ENCODE data around the gene TMEM45B. TPM values are rescaled to one million over a fixed set of nuclear protein-coding genes. Genes with fewer than 3 reads are reported as not detected.
"Not testable (repeated sequence)": the region's sequence is repeated elsewhere in the genome, so short reads cannot be mapped to it uniquely, and the experiment has no call there.

TMEM45B gene
- total RNA-seq, 1 donor from 2014 or later, result not detected

- H3K4me3 Mint-ChIP-seq (ENCODE audit: unreplicated experiment), result no peak overlapping the region
- H3K27me3 Mint-ChIP-seq (ENCODE audit: unreplicated experiment), result peaks cover 2% of the 10 kb centered on the region
- no peaks in the 10 kb centered on the region for H3K4me1 Mint-ChIP-seq (ENCODE audit: unreplicated experiment)
- TF ChIP-seq CTCF (IDR thresholded peaks at IDR 0.05; ENCODE audit: unreplicated experiment), result no peak
- H3K36me3 Mint-ChIP-seq (ENCODE audit: low read depth, unreplicated experiment), result peaks cover 4% of the 10 kb centered on the region
- DNase-seq (ENCODE audit: low spot score), result no peak
- no peak overlapping the region for H3K27ac Mint-ChIP-seq (ENCODE audit: unreplicated experiment)
- H3K9me3 Mint-ChIP-seq (ENCODE audit: unreplicated experiment), result no peaks in the 10 kb centered on the region
Measured at GRCh38 chr11:129791515-129791914, 24.1 kb upstream of the TMEM45B start.

GRCh38 chr11:129792663-129793062, 23.0 kb upstream of the TMEM45B start:
- no peak for DNase-seq (ENCODE audit: low spot score)
- H3K4me3 Mint-ChIP-seq (ENCODE audit: unreplicated experiment), result no peak overlapping the region
- peaks cover 4% of the 10 kb centered on the region for H3K36me3 Mint-ChIP-seq (ENCODE audit: low read depth, unreplicated experiment)
- TF ChIP-seq CTCF (IDR thresholded peaks at IDR 0.05; ENCODE audit: unreplicated experiment), result no peak
- peaks cover 2% of the 10 kb centered on the region for H3K27me3 Mint-ChIP-seq (ENCODE audit: unreplicated experiment)
- H3K4me1 Mint-ChIP-seq (ENCODE audit: unreplicated experiment), result no peaks in the 10 kb centered on the region
- H3K27ac Mint-ChIP-seq (ENCODE audit: unreplicated experiment), result no peak overlapping the region
- H3K9me3 Mint-ChIP-seq (ENCODE audit: unreplicated experiment), result no peaks in the 10 kb centered on the region

GRCh38 chr11:129795089-129795488, 20.6 kb upstream of the TMEM45B start:
- H3K36me3 Mint-ChIP-seq (ENCODE audit: low read depth, unreplicated experiment), result peaks cover 4% of the 10 kb centered on the region
- no peaks in the 10 kb centered on the region for H3K4me1 Mint-ChIP-seq (ENCODE audit: unreplicated experiment)
- TF ChIP-seq CTCF (IDR thresholded peaks at IDR 0.05; ENCODE audit: unreplicated experiment), result no peak
- no peaks in the 10 kb centered on the region for H3K9me3 Mint-ChIP-seq (ENCODE audit: unreplicated experiment)
- DNase-seq (ENCODE audit: low spot score), result no peak
- H3K27ac Mint-ChIP-seq (ENCODE audit: unreplicated experiment), result no peak overlapping the region
- H3K27me3 Mint-ChIP-seq (ENCODE audit: unreplicated experiment), result peaks cover 2% of the 10 kb centered on the region
- H3K4me3 Mint-ChIP-seq (ENCODE audit: unreplicated experiment), result no peak overlapping the region

GRCh38 chr11:129798212-129798611, 17.4 kb upstream of the TMEM45B start:
- H3K4me1 Mint-ChIP-seq (ENCODE audit: unreplicated experiment), result no peaks in the 10 kb centered on the region
- peaks cover 2% of the 10 kb centered on the region for H3K27me3 Mint-ChIP-seq (ENCODE audit: unreplicated experiment)
- H3K9me3 Mint-ChIP-seq (ENCODE audit: unreplicated experiment), result no peaks in the 10 kb centered on the region
- DNase-seq (ENCODE audit: low spot score), result no peak
- peaks cover 4% of the 10 kb centered on the region for H3K36me3 Mint-ChIP-seq (ENCODE audit: low read depth, unreplicated experiment)
- H3K4me3 Mint-ChIP-seq (ENCODE audit: unreplicated experiment), result no peak overlapping the region
- no peak overlapping the region for H3K27ac Mint-ChIP-seq (ENCODE audit: unreplicated experiment)
- TF ChIP-seq CTCF (IDR thresholded peaks at IDR 0.05; ENCODE audit: unreplicated experiment), result no peak

- H3K4me3 Mint-ChIP-seq (ENCODE audit: unreplicated experiment); DNase-seq (ENCODE audit: low spot score); H3K27me3 Mint-ChIP-seq (ENCODE audit: unreplicated experiment); H3K27ac Mint-ChIP-seq (ENCODE audit: unreplicated experiment); H3K36me3 Mint-ChIP-seq (ENCODE audit: low read depth, unreplicated experiment); H3K9me3 Mint-ChIP-seq (ENCODE audit: unreplicated experiment); H3K4me1 Mint-ChIP-seq (ENCODE audit: unreplicated experiment): not testable (repeated sequence)
Measured at GRCh38 chr11:129800162-129800561, 15.5 kb upstream of the TMEM45B start.

GRCh38 chr11:129800655-129801054, 15.0 kb upstream of the TMEM45B start:
- H3K27ac Mint-ChIP-seq (ENCODE audit: unreplicated experiment), result no peak overlapping the region
- no peaks in the 10 kb centered on the region for H3K9me3 Mint-ChIP-seq (ENCODE audit: unreplicated experiment)
- H3K27me3 Mint-ChIP-seq (ENCODE audit: unreplicated experiment), result peaks cover 2% of the 10 kb centered on the region
- no peaks in the 10 kb centered on the region for H3K4me1 Mint-ChIP-seq (ENCODE audit: unreplicated experiment)
- no peaks in the 10 kb centered on the region for H3K36me3 Mint-ChIP-seq (ENCODE audit: low read depth, unreplicated experiment)
- no peak overlapping the region for H3K4me3 Mint-ChIP-seq (ENCODE audit: unreplicated experiment)
- no peak for TF ChIP-seq CTCF (IDR thresholded peaks at IDR 0.05; ENCODE audit: unreplicated experiment)
- DNase-seq (ENCODE audit: low spot score), result no peak
